K562 (cell line): ENCODE data around the gene RASSF6. TPM values are rescaled to one million over a fixed set of nuclear protein-coding genes. Genes with fewer than 3 reads are reported as not detected.

Source experiments
- CREB3 ChIP-seq: fragments of 450-650 bp; conservative IDR thresholded peaks from 2 replicates; pipeline ENCODE4 v1.6.1; 2016; ENCODE audit warnings: missing genetic modification characterization, low read depth, mild to moderate bottlenecking, missing compliant biosample characterization, moderate library complexity
- ESRRB ChIP-seq: fragments of 250-450 bp; sonication (Bioruptor Pico); IDR thresholded peaks from 2 replicates; pipeline ENCODE4 v1.5.0; 2020; ENCODE audit warnings: mild to moderate bottlenecking, moderate library complexity, borderline replicate concordance
- ETV1 ChIP-seq: fragments of 450-650 bp; conservative IDR thresholded peaks from 2 replicates; pipeline ENCODE4 v1.6.1; 2016; ENCODE audit warnings: missing genetic modification characterization, control low read depth, low read depth, missing compliant biosample characterization
- HMBOX1 ChIP-seq: sonication (generic); IDR thresholded peaks from 2 replicates; pipeline ENCODE4 v1.6.1; 2016
- HNRNPL ChIP-seq: fragments of 200-400 bp; formaldehyde crosslinking; IDR thresholded peaks from 2 replicates; pipeline ENCODE4 v1.6.1; 2017; ENCODE audit warnings: low read depth, mild to moderate bottlenecking, low read length
- JUNB ChIP-seq: fragments of 450-650 bp; formaldehyde crosslinking; conservative IDR thresholded peaks from 2 replicates; pipeline ENCODE4 v1.4.0; 2020; ENCODE audit warnings: mild to moderate bottlenecking
- KDM2B ChIP-seq: fragments of 250-450 bp; sonication (Bioruptor Pico); IDR thresholded peaks from 2 replicates; pipeline ENCODE4 v1.8.0; 2021; ENCODE audit warnings: mild to moderate bottlenecking, moderate library complexity
- KLF1 ChIP-seq: fragments of 450-650 bp; IDR thresholded peaks from 2 replicates; pipeline ENCODE4 v1.6.1; 2016; ENCODE audit warnings: missing genetic modification characterization, missing compliant biosample characterization
- KLF10 ChIP-seq: fragments of 250-450 bp; sonication (Bioruptor Pico); IDR thresholded peaks from 2 replicates; pipeline ENCODE4 v1.6.1; 2021; ENCODE audit warnings: matching md5 sums
- MTA1 ChIP-seq: fragments of 450-650 bp; IDR thresholded peaks from 2 replicates; pipeline ENCODE4 v1.6.1; 2017; ENCODE audit warnings: borderline replicate concordance
- POLR2AphosphoS2 ChIP-seq: IDR thresholded peaks from 2 replicates; pipeline ENCODE4 v1.6.1; 2012; ENCODE audit warnings: low read length, improper control_type of control experiment
- RBM22 ChIP-seq: fragments of 200-400 bp; formaldehyde crosslinking; IDR thresholded peaks from 2 replicates; pipeline ENCODE4 v1.6.1; 2018; ENCODE audit warnings: low read length, low read depth; ENCODE audit not compliant: poor library complexity, severe bottlenecking
- TEAD2 ChIP-seq: fragments of 450-650 bp; IDR thresholded peaks from 2 replicates; pipeline ENCODE4 v1.6.1; 2016; ENCODE audit warnings: missing genetic modification characterization, control low read depth, missing compliant biosample characterization
- ZC3H4 ChIP-seq: sonication (generic); formaldehyde crosslinking; IDR thresholded peaks from 2 replicates; pipeline ENCODE4 v1.9.0; 2021; ENCODE audit warnings: missing genetic modification reagents, borderline replicate concordance
- ZFX ChIP-seq: sonication (generic); formaldehyde crosslinking; IDR thresholded peaks from 2 replicates; pipeline ENCODE4 v1.8.0; 2022; ENCODE audit warnings: mild to moderate bottlenecking, missing genetic modification reagents, moderate library complexity
- ZNF436 ChIP-seq: fragments of 250-450, 450-650 bp; sonication (Bioruptor Pico); formaldehyde crosslinking; IDR thresholded peaks from 2 replicates; pipeline ENCODE4 v1.7.0; 2020; ENCODE audit warnings: mild to moderate bottlenecking
- polyA plus RNA-seq, 8 experiments: library from polyadenylated mRNA; depleted of rRNA in 4 of 8; stranded (reverse) in 5 of 8; unstranded in 3 of 8; fragments of >200 nt; fragmentation: Nextera tagmentation in 2 of 8; fragmentation: Illumina TruSeq in 1 of 8; extraction: Ambion mirVana in 2 of 8; extraction: Trizol in 1 of 8; gene quantifications; 2 replicates each; pipeline versions ENCODE4 v1.2.1 to v1.2.3, GENCODE V29; 2011 to 2014; ENCODE audit warnings: inconsistent platforms in 1 of 8, missing spikeins in 1 of 8
- total RNA-seq, 7 experiments: library from RNA; depleted of rRNA in 6 of 7; stranded (reverse); fragments of >200 nt in 6 of 7; fragmentation: Illumina TruSeq in 2 of 7; extraction: Trizol in 2 of 7; gene quantifications; 2 replicates each; pipeline versions ENCODE4 v1.2.1 to v1.2.3, GENCODE V29; 2011 to 2021; ENCODE audit warnings: low replicate concordance in 1 of 7
- TF ChIP-seq, protein P1 (sequence below), 2 experiments: fragments of 150-350 bp in 1 of 2; IDR thresholded peaks; 2 replicates each; pipeline ENCODE4 v1.6.1; 2012 to 2016; ENCODE audit warnings: low read depth in 2 of 2, low read length in 2 of 2, mild to moderate bottlenecking in 1 of 2, moderate library complexity in 1 of 2
- TF ChIP-seq, protein P2 (sequence below), 3 experiments: fragments of 200-800 bp in 1 of 3; fragments of 250-450 bp in 1 of 3; fragments of 450-650 bp in 1 of 3; sonication (Bioruptor Pico) in 1 of 3; sonication (Bioruptor generic) in 1 of 3; formaldehyde crosslinking in 1 of 3; IDR thresholded peaks; 2 replicates each; pipeline versions ENCODE4 v1.6.1 to v1.8.0; 2016 to 2022; ENCODE audit warnings: mild to moderate bottlenecking in 2 of 3, missing genetic modification characterization in 2 of 3, missing compliant biosample characterization in 1 of 3, moderate library complexity in 1 of 3

RASSF6 gene
- total and polyA plus RNA-seq, 9 of the 15 experiments (the other 6 are each of a cell fraction or from before 2014, with no cell fraction given): under 0.01 to 0.25 (median 0.06) TPM; not detected in 1

- no peak for TF ChIP-seq ESRRB (CRISPR knock-in tag)
- no peak for TF ChIP-seq ETV1 (tag)
- TF ChIP-seq ZFX (CRISPR knock-in tag): no peak
- no peak for TF ChIP-seq MTA1
- TF ChIP-seq POLR2AphosphoS2: no peak
- no peak for TF ChIP-seq CREB3 (tag)
- TF ChIP-seq HMBOX1: no peak
- no peak for TF ChIP-seq HNRNPL
- no peak for TF ChIP-seq KDM2B (CRISPR knock-in tag)
- no peak for TF ChIP-seq JUNB (CRISPR knock-in tag)
- TF ChIP-seq RBM22: no peak
- no peak for TF ChIP-seq KLF1
- TF ChIP-seq, protein P1, sequence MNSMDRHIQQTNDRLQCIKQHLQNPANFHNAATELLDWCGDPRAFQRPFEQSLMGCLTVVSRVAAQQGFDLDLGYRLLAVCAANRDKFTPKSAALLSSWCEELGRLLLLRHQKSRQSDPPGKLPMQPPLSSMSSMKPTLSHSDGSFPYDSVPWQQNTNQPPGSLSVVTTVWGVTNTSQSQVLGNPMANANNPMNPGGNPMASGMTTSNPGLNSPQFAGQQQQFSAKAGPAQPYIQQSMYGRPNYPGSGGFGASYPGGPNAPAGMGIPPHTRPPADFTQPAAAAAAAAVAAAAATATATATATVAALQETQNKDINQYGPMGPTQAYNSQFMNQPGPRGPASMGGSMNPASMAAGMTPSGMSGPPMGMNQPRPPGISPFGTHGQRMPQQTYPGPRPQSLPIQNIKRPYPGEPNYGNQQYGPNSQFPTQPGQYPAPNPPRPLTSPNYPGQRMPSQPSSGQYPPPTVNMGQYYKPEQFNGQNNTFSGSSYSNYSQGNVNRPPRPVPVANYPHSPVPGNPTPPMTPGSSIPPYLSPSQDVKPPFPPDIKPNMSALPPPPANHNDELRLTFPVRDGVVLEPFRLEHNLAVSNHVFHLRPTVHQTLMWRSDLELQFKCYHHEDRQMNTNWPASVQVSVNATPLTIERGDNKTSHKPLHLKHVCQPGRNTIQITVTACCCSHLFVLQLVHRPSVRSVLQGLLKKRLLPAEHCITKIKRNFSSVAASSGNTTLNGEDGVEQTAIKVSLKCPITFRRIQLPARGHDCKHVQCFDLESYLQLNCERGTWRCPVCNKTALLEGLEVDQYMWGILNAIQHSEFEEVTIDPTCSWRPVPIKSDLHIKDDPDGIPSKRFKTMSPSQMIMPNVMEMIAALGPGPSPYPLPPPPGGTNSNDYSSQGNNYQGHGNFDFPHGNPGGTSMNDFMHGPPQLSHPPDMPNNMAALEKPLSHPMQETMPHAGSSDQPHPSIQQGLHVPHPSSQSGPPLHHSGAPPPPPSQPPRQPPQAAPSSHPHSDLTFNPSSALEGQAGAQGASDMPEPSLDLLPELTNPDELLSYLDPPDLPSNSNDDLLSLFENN (IDR thresholded peaks at IDR 0.05; ENCODE audit: low read depth in 2 of 2, low read length in 2 of 2): no peak
- no peak for TF ChIP-seq ZNF436 (CRISPR knock-in tag)
- no peak for TF ChIP-seq KLF10
- TF ChIP-seq TEAD2 (tag): no peak
- TF ChIP-seq, protein P2, sequence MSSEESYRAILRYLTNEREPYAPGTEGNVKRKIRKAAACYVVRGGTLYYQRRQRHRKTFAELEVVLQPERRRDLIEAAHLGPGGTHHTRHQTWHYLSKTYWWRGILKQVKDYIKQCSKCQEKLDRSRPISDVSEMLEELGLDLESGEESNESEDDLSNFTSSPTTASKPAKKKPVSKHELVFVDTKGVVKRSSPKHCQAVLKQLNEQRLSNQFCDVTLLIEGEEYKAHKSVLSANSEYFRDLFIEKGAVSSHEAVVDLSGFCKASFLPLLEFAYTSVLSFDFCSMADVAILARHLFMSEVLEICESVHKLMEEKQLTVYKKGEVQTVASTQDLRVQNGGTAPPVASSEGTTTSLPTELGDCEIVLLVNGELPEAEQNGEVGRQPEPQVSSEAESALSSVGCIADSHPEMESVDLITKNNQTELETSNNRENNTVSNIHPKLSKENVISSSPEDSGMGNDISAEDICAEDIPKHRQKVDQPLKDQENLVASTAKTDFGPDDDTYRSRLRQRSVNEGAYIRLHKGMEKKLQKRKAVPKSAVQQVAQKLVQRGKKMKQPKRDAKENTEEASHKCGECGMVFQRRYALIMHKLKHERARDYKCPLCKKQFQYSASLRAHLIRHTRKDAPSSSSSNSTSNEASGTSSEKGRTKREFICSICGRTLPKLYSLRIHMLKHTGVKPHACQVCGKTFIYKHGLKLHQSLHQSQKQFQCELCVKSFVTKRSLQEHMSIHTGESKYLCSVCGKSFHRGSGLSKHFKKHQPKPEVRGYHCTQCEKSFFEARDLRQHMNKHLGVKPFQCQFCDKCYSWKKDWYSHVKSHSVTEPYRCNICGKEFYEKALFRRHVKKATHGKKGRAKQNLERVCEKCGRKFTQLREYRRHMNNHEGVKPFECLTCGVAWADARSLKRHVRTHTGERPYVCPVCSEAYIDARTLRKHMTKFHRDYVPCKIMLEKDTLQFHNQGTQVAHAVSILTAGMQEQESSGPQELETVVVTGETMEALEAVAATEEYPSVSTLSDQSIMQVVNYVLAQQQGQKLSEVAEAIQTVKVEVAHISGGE (CRISPR knock-in tag; IDR thresholded peaks at IDR 0.05): no peak
- no peak for TF ChIP-seq ZC3H4 (CRISPR knock-in tag)
Observed at GRCh38 chr4:73662709-73663546, 42.7 kb upstream of the RASSF6 start (continued).
